HG03103 (cell line): ENCODE data around the gene PIK3IP1.
"Not testable (repeated sequence)": the region's sequence is repeated elsewhere in the genome, so short reads cannot be mapped to it uniquely, and the experiment has no call there.

Experiments
- ATAC-seq: cut with Tn5 transposase; IDR thresholded peaks from one replicate; pipeline ENCODE4 v1.9.1; 2021; ENCODE audit warnings: low read depth; ENCODE audit not compliant: unreplicated experiment

Gene PIK3IP1, protein sequence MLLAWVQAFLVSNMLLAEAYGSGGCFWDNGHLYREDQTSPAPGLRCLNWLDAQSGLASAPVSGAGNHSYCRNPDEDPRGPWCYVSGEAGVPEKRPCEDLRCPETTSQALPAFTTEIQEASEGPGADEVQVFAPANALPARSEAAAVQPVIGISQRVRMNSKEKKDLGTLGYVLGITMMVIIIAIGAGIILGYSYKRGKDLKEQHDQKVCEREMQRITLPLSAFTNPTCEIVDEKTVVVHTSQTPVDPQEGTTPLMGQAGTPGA

DNA sequence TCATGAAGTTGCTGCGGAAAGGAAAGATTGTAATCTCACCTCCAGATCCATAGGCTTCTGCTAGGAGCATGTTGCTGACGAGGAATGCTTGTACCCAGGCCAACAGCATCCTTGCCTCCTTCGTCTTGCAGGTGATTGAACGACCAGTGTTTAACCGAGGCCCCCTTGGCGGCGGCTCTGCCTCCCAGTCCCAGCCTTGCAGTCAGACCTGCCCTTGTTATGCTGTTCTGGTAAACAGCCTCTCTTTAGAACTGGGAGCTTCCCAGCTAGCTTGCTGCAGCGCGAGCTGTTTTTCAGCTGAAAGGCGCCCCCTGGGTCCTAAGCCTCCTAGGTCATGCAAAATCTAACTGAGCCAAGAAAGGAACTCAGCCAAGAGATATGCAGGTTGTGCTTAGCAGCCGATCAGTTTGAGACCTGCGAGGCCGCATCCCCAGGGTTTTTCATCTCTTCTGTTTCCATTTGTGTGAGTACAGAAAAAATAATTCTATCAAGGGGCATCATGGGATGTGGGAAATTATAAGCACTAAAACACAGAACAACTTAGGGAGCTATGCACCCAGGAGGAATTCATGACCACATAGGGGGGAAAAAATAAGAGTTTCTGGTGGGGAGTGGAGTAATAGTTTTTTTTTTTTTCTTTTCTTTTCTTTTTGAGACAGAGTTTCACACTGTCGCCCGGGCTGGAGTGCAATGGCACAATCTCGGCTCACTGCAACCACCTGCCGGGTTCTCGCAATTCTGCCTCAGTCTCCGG, at the start of gene PIK3IP1:
Gene PIK3IP1 (minus strand): TSS at position 253 of the 754 bp plus-strand sequence. CDS start 144 bp downstream, at position 109.
- no peak for ATAC-seq

DNA sequence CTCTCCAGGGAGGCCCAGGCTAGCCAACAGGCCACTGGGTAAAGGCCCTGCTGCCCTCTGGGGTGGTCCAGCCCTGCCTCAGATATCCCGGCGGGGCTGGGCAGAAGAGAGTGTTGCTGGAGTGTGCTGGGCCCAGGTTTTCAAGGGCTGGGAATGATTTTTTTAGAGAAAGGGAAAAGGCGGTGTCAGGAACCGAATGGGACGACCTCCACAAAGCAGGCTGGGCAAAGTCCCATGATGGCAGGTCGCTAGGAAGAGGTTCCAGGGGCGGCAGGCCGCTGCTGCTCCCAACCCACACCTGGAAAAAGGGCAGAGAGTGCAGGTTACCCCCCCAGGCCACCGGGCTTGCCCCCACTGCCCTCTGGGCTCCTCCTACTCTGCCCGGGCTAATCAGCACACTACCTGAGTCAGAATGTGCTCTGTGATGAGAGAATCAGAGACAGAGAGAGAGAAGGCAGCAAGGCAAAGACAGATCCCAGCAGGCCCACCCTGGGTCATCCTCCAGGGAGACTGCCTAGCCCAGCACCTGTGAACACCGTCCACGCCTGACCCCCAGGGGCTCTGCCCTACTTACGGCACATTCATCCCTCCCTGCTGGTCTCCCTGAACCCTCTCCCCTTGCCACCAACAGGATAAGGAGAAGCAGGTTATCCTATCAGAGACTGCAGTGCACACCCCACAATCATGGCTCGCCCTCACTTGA, 49.2 kb upstream of the PIK3IP1 start:
- no peak for ATAC-seq

DNA sequence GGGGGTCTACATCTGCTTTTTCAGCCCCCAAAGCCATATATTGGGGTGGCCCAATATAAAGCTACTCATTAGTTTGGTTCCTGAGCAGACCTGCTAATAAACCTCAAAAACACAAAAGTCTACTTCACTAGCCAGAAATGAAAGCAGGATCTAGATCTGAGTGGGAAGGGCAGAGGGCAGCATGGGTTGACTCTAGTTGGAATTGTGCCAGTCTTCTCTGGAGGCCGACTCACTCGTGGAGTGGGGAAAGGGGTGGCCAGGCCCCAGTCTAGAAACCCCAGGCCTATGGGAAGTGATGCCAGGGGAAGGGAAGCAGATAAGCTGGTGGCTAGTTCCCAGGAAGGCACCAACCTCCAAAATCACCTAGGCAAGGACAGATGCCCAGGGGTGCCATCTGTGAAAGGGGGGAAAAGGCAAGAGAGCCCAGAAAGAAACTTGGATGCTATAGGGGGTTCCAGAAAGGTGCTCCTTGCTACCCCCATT, 48.5 kb upstream of the PIK3IP1 start:
- ATAC-seq: no peak

DNA sequence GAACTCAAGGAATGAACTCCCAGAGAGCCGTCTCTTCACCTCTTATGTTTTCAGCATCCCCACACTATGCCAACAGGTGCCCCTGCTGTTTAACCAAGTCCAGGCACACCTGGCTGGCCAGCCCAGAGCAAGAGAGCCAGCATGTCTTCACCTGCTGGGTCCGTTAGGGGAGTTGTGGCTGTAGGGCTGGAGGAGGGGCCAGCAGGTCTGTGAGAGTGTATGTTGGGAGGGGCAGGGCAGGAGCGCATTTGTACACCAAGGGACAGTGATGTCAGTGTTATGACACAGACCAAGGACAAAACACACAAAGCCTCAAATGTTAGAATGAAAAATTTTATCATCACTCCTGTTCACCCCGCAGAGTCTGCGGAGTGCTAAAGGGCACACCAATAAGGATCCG, 48.1 kb upstream of the PIK3IP1 start:
- ATAC-seq: no peak

DNA sequence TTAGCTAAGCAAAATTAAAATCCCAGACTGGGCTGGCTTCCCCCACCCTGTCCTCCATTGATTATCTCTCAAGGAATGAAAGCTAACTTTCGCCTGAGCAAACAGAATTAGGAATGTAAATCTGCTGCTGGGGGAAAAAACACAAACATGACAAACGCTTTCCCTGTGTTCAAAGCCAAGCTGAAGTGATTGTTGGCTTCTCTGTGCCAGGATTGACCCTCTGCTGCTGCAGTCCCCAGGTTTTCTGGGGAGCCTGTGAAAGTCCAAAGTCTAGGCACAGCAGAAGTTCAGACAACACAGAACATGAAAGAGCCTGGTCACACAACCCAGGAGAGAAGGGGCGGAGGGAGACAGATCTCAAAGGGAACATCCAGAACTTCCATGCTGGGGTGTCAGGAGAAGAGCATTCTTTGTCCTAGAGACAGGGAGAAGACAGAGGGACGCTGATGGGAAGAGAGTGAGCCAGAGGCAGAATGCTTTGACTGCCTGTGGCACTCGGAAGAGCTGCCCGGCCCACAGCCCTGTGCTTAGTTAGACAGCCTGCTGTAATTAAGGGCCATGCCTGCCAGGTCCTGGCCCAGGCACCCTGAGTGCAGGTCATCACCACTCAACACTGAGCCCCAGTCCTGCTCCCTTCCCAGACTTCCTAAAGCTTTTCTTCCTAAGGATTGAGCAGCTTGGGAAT, 47.0 kb upstream of the PIK3IP1 start:
- no peak for ATAC-seq

DNA sequence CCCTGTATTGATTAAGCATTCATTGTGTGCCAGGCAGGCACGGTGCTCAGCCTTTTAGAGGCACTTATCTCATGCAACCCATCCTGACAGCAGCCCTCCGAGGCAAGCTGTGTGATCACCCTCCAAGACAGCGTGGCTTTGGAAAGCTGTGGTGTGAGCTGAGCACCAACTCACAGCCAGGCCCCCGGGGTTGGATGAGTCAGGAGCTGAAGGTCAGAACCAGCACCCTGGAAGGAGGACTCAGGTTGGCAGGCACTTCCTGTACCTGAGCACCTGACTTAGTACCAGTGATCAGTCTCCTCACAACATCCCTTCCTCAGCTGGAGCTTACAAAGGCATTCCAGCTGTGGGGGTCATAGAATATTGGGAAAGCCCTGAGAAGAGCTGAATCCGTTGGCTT, 44.9 kb upstream of the PIK3IP1 start:
- no peak for ATAC-seq

DNA sequence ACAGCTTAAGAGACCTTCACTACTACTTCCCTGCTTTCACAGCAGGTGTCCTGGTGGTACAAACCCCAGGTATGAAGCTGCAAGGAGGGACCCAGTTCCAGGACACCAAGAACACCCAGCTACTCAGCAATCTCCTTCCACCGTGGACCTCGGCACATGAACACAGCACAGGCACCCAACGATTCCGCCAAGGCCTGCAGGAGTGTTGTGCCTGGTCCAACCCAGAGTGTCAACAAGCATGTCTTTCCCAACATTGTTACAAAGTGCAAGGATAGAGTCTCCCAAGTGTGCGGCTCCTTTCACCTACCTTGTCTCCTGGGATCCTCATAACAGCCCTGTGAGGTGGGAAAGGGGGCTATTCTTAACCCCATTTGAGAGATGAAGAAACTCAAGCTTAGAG, 42.0 kb upstream of the PIK3IP1 start:
- ATAC-seq: no peak

DNA sequence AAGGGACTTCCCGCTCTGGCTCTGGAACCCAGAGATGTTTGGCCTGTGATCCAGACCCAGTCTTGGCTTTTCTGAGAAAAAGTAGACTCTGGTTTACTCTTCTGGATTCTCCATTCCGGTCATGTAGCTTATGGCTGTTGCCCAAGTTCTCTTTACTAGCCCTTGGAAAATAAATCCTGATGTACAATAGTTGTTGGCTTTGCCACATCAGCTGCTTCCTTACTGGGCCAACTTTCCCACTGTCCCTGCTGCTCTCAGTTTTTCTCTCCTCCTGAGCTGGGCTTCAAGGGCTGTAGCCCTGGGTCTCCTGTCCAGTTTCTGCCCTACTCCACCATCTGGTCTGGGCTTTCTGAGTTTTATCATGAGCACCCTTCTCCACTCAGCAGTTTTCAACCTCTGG, 41.4 kb upstream of the PIK3IP1 start:
- no peak for ATAC-seq

DNA sequence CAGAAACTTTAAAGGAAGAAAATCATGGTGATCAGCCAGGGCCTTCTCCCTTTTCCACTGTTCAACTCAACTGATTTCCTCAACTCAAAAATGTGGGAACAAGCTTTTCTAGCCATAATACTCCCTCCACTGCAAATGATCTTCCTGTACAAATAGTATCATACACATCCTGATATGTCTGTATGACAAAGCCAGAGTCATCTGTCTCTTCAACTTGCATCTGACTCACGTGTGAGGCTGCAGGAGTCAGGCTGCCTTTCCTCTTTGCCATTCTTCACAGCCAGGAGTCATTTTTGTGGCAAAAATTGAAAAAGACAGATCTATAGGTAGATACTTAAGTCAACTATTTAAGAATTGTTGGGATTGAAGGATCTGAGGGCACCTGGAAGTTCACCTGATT, 40.6 kb upstream of the PIK3IP1 start:
- no peak for ATAC-seq

DNA sequence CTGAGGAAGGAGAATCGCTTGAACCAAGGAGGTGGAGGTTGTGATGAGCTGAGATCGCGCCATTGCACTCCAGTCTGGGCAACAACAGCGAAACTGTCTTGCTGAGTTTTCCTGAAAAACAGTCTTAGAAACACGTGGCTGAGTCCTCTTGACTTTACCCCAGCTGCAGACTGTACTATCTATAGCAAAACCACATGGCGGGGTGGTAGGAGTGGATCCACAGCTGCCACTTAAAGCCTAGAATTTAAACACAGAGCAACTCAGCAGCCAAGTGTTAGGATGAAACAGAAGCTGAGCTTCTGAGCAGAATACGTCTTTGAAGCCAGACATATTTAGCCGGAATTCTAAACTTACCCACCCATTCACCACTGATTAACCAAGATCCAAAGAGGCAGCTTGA, 39.7 kb upstream of the PIK3IP1 start:
- ATAC-seq: no peak

DNA sequence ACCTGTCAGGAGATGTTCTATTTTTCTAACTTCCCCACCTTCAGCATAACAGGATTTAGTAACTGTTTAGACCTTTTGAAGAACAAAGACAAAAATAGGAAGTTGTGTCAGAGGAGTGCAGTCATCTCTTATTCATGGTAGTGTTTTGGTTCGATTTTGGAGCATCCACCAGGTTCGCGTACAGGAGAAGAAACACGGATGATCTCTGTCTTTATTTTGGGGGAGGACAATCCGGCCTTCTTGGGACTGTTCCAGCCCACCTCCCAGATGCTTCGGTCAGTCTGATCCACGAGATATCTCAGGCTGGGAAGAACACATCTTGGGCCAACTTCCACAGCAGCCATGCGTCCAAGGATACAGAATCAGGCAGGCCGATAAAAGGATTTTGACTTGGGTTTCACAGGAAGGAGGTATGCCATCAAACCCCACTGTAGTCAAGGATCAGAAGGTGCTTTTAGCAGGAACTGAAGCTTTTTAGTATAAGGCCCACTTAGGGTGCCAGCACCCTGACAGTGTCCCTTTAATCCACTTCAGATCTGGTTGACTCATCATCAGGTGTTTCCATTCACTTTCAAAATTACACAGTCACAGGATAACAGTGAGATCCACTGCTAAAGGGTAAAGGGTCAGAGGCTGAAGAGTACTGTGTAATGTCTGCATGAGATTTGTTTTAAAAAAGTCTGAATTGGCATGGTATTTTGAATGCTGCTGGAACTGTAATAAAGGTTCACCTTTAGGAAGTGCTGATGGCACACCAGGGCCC, 37.3 kb upstream of the PIK3IP1 start:
- no peak for ATAC-seq

DNA sequence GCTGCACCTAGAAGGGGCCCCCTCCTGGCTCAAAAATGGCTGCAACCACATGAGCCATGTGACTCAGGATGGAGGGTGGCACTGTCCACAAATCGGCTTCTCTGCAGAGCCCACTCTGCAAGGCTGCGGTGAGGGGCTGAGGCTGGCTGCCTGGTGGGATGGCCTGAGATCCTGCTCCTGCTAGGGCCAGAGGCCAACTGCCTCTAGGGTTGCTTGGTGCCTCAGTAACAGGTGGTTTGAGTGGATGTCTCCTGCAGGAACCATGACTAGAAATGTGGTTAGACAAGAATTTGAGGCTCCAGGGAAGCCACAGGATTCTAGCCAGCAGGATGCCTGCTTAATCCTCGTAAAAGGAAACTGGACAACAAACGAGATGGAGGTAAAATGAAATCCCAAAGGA, 36.7 kb upstream of the PIK3IP1 start:
- no peak for ATAC-seq

DNA sequence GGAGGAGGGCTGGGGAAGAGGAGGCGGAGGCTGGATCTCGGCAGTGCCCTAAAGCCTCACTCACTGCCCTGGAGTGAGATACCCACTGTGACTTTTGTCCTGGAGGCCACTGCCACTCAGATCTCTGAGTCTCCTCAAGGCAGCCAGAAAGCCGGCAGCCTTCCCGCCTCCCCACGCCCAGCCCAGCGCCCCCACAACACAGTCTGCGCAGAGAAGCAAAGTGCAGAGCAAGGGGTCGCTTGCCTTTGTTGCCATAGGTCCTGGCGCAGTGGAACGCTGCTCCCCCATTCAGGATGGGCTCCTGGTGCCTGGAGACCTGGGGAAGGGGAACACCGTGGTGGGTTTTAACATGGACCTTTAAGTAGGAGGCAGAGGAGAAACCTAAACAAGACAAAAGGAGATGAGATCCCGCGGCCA, 36.3 kb upstream of the PIK3IP1 start:
- no peak for ATAC-seq

DNA sequence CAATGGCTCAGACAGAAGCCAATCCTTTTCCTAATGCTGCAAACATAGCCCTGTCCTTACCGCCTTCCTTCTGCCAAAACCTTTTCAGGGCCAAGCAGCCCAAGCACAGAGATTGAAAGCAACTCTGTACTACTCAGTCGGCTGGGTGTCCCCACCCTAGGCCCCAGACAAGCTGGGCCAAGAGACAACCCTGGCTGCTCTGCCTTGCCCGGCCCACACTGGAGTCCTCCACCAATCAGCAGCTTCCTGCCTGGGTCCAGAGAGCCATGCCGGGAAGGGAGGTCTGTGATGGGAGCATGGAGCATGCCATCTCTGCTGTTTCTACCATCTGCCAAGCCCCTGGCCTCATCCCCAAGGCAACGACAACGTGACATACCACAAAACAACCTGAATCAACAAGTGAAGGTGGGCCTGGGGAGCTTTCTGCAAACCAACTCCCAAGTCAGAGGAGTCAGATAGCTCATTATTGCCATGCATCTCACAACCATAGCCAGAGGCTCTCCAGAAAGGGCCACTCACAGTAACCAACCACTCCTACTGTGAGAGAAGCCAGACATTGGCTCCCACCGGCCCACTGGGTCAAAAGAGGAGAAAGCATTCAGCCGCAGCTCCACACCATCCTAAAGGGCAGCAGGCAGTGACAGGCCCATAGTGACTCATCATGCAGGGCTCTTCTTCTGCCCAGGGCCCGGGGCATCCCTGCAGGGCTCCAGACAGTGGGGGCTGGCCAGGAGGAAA, 35.7 kb upstream of the PIK3IP1 start:
- ATAC-seq: no peak

DNA sequence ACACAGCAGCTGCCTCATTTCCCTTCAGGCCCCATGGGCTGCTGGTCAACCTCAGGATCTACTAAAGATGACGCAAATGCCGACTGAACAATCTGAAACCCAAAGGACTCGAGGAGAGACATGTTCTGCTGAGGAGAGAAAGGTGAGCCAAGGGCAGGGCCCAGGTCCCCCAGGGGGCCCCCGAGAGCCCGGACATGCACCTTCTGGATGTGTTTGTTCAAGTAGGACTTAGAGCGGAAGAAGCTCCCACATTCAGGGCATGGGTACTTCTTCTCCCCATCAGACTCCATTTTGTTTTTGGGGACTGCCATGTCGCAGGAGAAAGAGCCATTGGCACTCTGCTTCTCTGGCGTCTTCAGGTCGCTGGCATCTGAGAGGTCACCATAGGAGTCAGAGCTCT, 34.6 kb upstream of the PIK3IP1 start:
- no peak for ATAC-seq

DNA sequence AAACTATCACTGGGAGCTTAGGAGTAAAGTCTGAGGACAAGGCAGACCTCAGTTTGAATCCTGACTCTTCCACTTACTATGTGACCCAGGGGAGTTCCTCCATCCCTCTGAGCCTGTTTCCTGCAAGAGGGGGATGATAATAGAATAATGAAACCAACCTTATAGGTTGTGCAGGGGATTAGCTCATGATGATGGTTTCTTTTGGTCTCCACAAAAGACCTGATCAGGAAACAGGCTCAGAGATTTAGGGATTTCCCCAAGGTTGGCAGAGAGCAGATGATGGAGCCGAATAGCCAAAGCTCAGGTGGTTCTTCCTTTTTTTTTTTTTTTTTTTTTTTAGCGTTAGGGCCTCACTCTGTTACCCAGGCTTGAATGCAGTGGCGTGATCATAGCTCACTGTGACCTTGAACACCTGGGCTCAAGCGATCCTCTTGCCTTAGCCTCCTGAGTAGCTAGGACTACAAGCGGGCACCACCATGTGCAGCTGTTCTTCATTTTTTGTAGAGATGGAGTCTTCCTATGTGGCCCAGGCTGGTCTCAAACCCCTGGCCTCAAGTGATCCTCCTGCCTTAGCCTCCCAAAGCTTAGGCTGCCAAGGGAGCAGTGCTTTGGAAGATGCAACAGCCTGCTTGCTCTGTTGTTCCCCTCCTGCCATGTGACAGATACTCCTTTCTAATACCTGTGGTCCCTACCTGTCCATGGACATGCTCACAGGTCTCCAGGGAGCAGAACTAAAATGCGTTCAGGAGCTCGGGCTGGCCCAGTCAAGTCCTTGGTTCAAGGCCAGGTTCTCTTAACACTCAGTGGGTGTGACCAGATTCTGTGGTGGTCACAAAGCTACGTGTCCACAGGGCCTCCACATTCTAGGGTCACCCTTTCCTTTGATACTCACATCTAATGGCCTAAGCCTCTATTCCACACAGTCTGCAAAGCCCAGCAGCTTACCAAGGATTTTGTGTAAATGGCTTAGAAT, 31.6 kb upstream of the PIK3IP1 start:
- ATAC-seq: no peak

DNA sequence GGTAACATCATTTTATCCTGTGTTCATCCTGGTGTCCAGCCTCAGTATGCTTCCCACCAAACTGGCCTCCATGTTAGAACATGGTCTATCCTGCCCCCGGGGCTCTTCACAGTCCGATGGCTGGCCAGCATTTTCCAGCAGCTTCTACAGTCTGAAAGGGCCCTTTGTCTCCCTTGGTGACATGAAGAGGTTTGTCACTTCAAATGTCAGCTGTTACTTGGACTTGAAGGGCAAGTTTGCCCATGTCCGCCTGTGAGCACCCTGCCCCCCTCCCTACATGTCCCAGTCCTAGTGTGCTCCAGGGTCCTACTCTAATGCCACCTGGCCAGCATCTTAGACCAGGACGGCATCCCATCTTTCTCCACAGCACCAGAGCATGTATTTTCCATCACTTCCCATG, 29.1 kb upstream of the PIK3IP1 start:
- ATAC-seq: no peak

DNA sequence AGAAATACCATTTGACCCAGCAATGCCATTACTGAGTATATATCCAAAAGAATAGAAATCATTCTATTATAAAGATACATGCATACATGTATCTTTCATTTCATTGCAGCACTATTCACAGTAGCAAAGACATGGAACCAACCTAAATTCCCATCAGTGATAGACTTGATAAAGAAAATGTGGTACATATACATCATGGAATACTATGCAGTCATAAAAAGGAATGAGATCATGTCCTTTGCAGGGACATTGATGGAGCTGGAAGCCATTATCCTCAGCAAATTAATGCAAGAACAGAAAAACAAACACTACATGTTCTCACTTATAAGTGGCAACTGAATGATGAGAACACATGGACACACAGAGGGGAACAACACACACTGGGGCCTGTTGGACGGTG, 21.9 kb upstream of the PIK3IP1 start:
- ATAC-seq: not testable (repeated sequence)
